Naive thymus-derived CD8-positive, alpha-beta T cell (primary cell): Measurements from ENCODE around the gene SERHL2. TPM values are rescaled to one million over a fixed set of nuclear protein-coding genes. Genes with fewer than 3 reads are reported as not detected.
"Not testable (repeated sequence)": the region's sequence is repeated elsewhere in the genome, so short reads cannot be mapped to it uniquely, and the experiment has no call there.

Source experiments
- ATAC-seq, 2 donors: fragments of 150-1000 bp; cut with Tn5 transposase in 1 of 2; sonication (Bioruptor Pico), chemical (Tn5 transposase) in 1 of 2; 1 replicate in 1 of 2; 2 replicates in 1 of 2; pipeline ENCODE4 v1.10.0; 2021; ENCODE audit warnings: mild to moderate bottlenecking in 2 of 2, moderate library complexity in 2 of 2
- POLR2A ChIA-PET: fragments of 350-600 bp; sonication (Branson Sonifier 250); formaldehyde crosslinking; loops from one replicate; lab custom pipeline; 2021; ENCODE audit warnings: antibody characterized with exemption; lab: Charles Lee
- DNase-seq, 10 donors: peaks; one replicate each; pipeline versions ENCODE4 v3.0.0 to v3.0.0-alpha.2; 2020 to 2022
- H3K27ac Mint-ChIP-seq, 10 donors: one replicate each; pipeline ENCODE4 v1.8.0; 2020 to 2022; ENCODE audit warnings: mild to moderate bottlenecking in 10 of 10, mixed read lengths in 10 of 10, moderate library complexity in 4 of 10, inconsistent platforms in 1 of 10
- H3K27me3 Mint-ChIP-seq, 5 donors: one replicate each; pipeline ENCODE4 v1.8.0; 2021 to 2022; ENCODE audit warnings: mixed read lengths in 5 of 5
- H3K36me3 Mint-ChIP-seq, 3 donors: one replicate each; pipeline ENCODE4 v1.8.0; 2020 to 2022; ENCODE audit warnings: mixed read lengths in 3 of 3, mild to moderate bottlenecking in 2 of 3, inconsistent platforms in 1 of 3
- H3K4me1 Mint-ChIP-seq, 4 donors: one replicate each; pipeline ENCODE4 v1.8.0; 2021 to 2022; ENCODE audit warnings: mixed read lengths in 4 of 4
- H3K4me3 Mint-ChIP-seq, 10 donors: one replicate each; pipeline ENCODE4 v1.8.0; 2020 to 2022; ENCODE audit warnings: mild to moderate bottlenecking in 10 of 10, mixed read lengths in 10 of 10, moderate library complexity in 6 of 10, inconsistent platforms in 1 of 10
- H3K9me3 Mint-ChIP-seq, 9 donors: one replicate each; pipeline ENCODE4 v1.8.0; 2020 to 2022; ENCODE audit warnings: mixed read lengths in 9 of 9, mild to moderate bottlenecking in 3 of 9, inconsistent platforms in 1 of 9, moderate library complexity in 1 of 9
- polyA plus RNA-seq, 3 donors: library from polyadenylated mRNA; unstranded; fragments of 300-500 nt; fragmentation: Illumina TruSeq; gene quantifications; one replicate each; pipeline ENCODE4 v1.2.3, GENCODE V29; 2021
- total RNA-seq, 8 experiments: library from RNA in 2 of 8; stranded (reverse) in 2 of 8; gene quantifications; one replicate each; pipeline ENCODE4 v1.2.3 and lab custom pipeline; 2021 to 2026

SERHL2 gene
- total and polyA plus RNA-seq, 5 experiments from 2014 or later, result 0.43 to 0.81 (median 0.56) TPM; not detected in 1

GRCh38 chr22:42562684-42563083 lies 8.9 kb downstream of the SERHL2 start:
- Mint-ChIP-seq H3K27me3 (no peaks in the 10 kb centered on the region), H3K36me3 (no peaks in the 10 kb centered on the region), H3K4me3 (no peak overlapping the region), H3K4me1 (peaks cover 5 to 12% (median 7%) of the 10 kb centered on the region in 4 donors), H3K9me3 (no peaks in the 10 kb centered on the region), H3K27ac (peak overlapping the region in 3 of 10 donors; percentile 1 to 55 (median 37))
- ATAC-seq (no peak), DNase-seq (no peak)
- POLR2A ChIA-PET, result interaction anchor here (0.7 kb wide), 1 partner anchor 9 kb away, joined by 3 read pairs; the partner anchor contains the start of gene SERHL2

- H3K27ac Mint-ChIP-seq, ATAC-seq, H3K4me3 Mint-ChIP-seq, H3K36me3 Mint-ChIP-seq, H3K9me3 Mint-ChIP-seq, DNase-seq, H3K27me3 Mint-ChIP-seq: not testable (repeated sequence)
- H3K4me1 Mint-ChIP-seq, result peaks cover 5 to 12% (median 7%) of the 10 kb centered on the region in 4 donors
- POLR2A ChIA-PET, result interaction anchor here (0.7 kb wide), 1 partner anchor 119 kb away, joined by 3 read pairs; no protein-coding TSS in a partner anchor
Observed at GRCh38 chr22:42563943-42564342, 10.2 kb downstream of the SERHL2 start.

- no peak overlapping the region for H3K4me3 Mint-ChIP-seq
- H3K27me3 Mint-ChIP-seq, result no peaks in the 10 kb centered on the region
- H3K4me1 Mint-ChIP-seq, result peaks cover 5 to 12% (median 7%) of the 10 kb centered on the region in 4 donors
- H3K36me3 Mint-ChIP-seq, result no peaks in the 10 kb centered on the region
- ATAC-seq, result no peak
- H3K9me3 Mint-ChIP-seq, result no peaks in the 10 kb centered on the region
- H3K27ac Mint-ChIP-seq, result no peak overlapping the region
- POLR2A ChIA-PET, result interaction anchor here (0.7 kb wide), 1 partner anchor 120 kb away, joined by 3 read pairs; no protein-coding TSS in a partner anchor
- no peak for DNase-seq
Observed at GRCh38 chr22:42564699-42565098, 10.9 kb downstream of the SERHL2 start.

GRCh38 chr22:42565956-42566355 lies 12.2 kb downstream of the SERHL2 start:
- no peak overlapping the region for H3K27ac Mint-ChIP-seq
- ATAC-seq, result no peak

GRCh38 chr22:42567950-42568349 lies 14.2 kb downstream of the SERHL2 start:
- H3K4me1 Mint-ChIP-seq, H3K27me3 Mint-ChIP-seq, H3K27ac Mint-ChIP-seq, POLR2A ChIA-PET, H3K4me3 Mint-ChIP-seq, ATAC-seq, H3K9me3 Mint-ChIP-seq, DNase-seq: not testable (repeated sequence)
- H3K36me3 Mint-ChIP-seq, result peaks cover 0 to 19% (median 0%) of the 10 kb centered on the region in 3 donors

More at GRCh38 chr22:42565956-42566355, 12.2 kb downstream of the SERHL2 start:
- H3K9me3 Mint-ChIP-seq, result no peaks in the 10 kb centered on the region
- peaks cover 3 to 10% (median 7%) of the 10 kb centered on the region in 4 donors for H3K4me1 Mint-ChIP-seq
- POLR2A ChIA-PET, result no interaction called here
- DNase-seq, result no peak
- no peak overlapping the region for H3K4me3 Mint-ChIP-seq
- H3K27me3 Mint-ChIP-seq, result no peaks in the 10 kb centered on the region
- H3K36me3 Mint-ChIP-seq, result peaks cover 0 to 5% (median 0%) of the 10 kb centered on the region in 3 donors

GRCh38 chr22:42570580-42570979 lies 16.8 kb downstream of the SERHL2 start:
- ATAC-seq, result not testable (repeated sequence)

GRCh38 chr22:42571068-42571467 lies 17.3 kb downstream of the SERHL2 start:
- H3K36me3 Mint-ChIP-seq, result peaks cover 0 to 32% (median 0%) of the 10 kb centered on the region in 3 donors
- peak overlapping the region in 1 of 10 donors; percentile 55 for H3K27ac Mint-ChIP-seq
- H3K27me3 Mint-ChIP-seq, ATAC-seq, H3K9me3 Mint-ChIP-seq, H3K4me3 Mint-ChIP-seq, POLR2A ChIA-PET, H3K4me1 Mint-ChIP-seq: not testable (repeated sequence)
- peak in 1 of 10 donors; percentile 45 for DNase-seq

More at GRCh38 chr22:42570580-42570979, 16.8 kb downstream of the SERHL2 start:
- H3K27me3 Mint-ChIP-seq, H3K4me3 Mint-ChIP-seq, POLR2A ChIA-PET, H3K4me1 Mint-ChIP-seq, H3K9me3 Mint-ChIP-seq: not testable (repeated sequence)
- Mint-ChIP-seq H3K27ac (peak overlapping the region in 1 of 10 donors; percentile 55), H3K36me3 (peaks cover 0 to 28% (median 0%) of the 10 kb centered on the region in 3 donors)
- DNase-seq, result peak in 1 of 10 donors; percentile 22

- H3K4me3 Mint-ChIP-seq, POLR2A ChIA-PET, DNase-seq, ATAC-seq, H3K27ac Mint-ChIP-seq, H3K4me1 Mint-ChIP-seq, H3K9me3 Mint-ChIP-seq, H3K27me3 Mint-ChIP-seq: not testable (repeated sequence)
- peaks cover 0 to 50% (median 2%) of the 10 kb centered on the region in 3 donors for H3K36me3 Mint-ChIP-seq
Observed at GRCh38 chr22:42574046-42574445, 20.3 kb downstream of the SERHL2 start.

GRCh38 chr22:42574468-42574867 lies 20.7 kb downstream of the SERHL2 start:
- H3K27me3 Mint-ChIP-seq, H3K4me3 Mint-ChIP-seq, POLR2A ChIA-PET, H3K4me1 Mint-ChIP-seq, H3K27ac Mint-ChIP-seq, H3K9me3 Mint-ChIP-seq, ATAC-seq, DNase-seq: not testable (repeated sequence)
- peaks cover 0 to 50% (median 2%) of the 10 kb centered on the region in 3 donors for H3K36me3 Mint-ChIP-seq

GRCh38 chr22:42575996-42576574 lies 22.3 kb downstream of the SERHL2 start:
- not testable (repeated sequence) for H3K9me3 Mint-ChIP-seq, H3K27me3 Mint-ChIP-seq, H3K4me1 Mint-ChIP-seq, H3K27ac Mint-ChIP-seq, ATAC-seq, DNase-seq, H3K4me3 Mint-ChIP-seq
- peaks cover 0 to 48% (median 2%) of the 10 kb centered on the region in 3 donors for H3K36me3 Mint-ChIP-seq
- POLR2A ChIA-PET, result interaction anchor here (0.6 kb wide), 1 partner anchor 1510 kb away, joined by 3 read pairs; no protein-coding TSS in a partner anchor

- H3K9me3 Mint-ChIP-seq, DNase-seq, ATAC-seq, POLR2A ChIA-PET, H3K27me3 Mint-ChIP-seq, H3K4me3 Mint-ChIP-seq: not testable (repeated sequence)
- Mint-ChIP-seq H3K36me3 (peaks cover 0 to 41% (median 2%) of the 10 kb centered on the region in 3 donors), H3K27ac (peak overlapping the region in 1 of 10 donors; percentile 38), H3K4me1 (peaks cover 7 to 13% (median 8%) of the 10 kb centered on the region in 4 donors)
Observed at GRCh38 chr22:42577141-42577540, 23.4 kb downstream of the SERHL2 start.

GRCh38 chr22:42577623-42578240 lies 24.0 kb downstream of the SERHL2 start:
- no peaks in the 10 kb centered on the region for H3K9me3 Mint-ChIP-seq
- peak overlapping the region in 1 of 10 donors; percentile 48 for H3K4me3 Mint-ChIP-seq
- H3K36me3 Mint-ChIP-seq, result peaks cover 0 to 37% (median 2%) of the 10 kb centered on the region in 3 donors
- H3K4me1 Mint-ChIP-seq, result peaks cover 8 to 17% (median 13%) of the 10 kb centered on the region in 4 donors
- POLR2A ChIA-PET, result no interaction called here
- DNase-seq (no peak), ATAC-seq (no peak)
- peak overlapping the region in 1 of 10 donors; percentile 21 for H3K27ac Mint-ChIP-seq
- no peaks in the 10 kb centered on the region for H3K27me3 Mint-ChIP-seq

- POLR2A ChIA-PET, H3K27me3 Mint-ChIP-seq, H3K9me3 Mint-ChIP-seq, ATAC-seq, DNase-seq: not testable (repeated sequence)
- peak overlapping the region in 5 of 10 donors; percentile 19 to 32 (median 24) for H3K4me3 Mint-ChIP-seq
- peaks cover 0 to 38% (median 7%) of the 10 kb centered on the region in 3 donors for H3K36me3 Mint-ChIP-seq
- peaks cover 10 to 18% (median 16%) of the 10 kb centered on the region in 4 donors for H3K4me1 Mint-ChIP-seq
- H3K27ac Mint-ChIP-seq, result peak overlapping the region in 3 of 10 donors; percentile 50 to 73 (median 55)
Observed at GRCh38 chr22:42580040-42580439, 26.3 kb downstream of the SERHL2 start.
